Ecto neural progenitor cell (in vitro differentiated cells): Measurements from ENCODE around the gene DPP3.
A peak's percentile ranks its signal among the peaks of the same experiment; 100 is the strongest.
"Not testable (repeated sequence)": the region's sequence is repeated elsewhere in the genome, so short reads cannot be mapped to it uniquely, and the experiment has no call there.

ENCODE experiments used
- DNase-seq: peaks from one replicate; pipeline ENCODE4 v3.0.0-alpha.2; 2018; ENCODE audit warnings: low spot score

The DPP3 gene, protein sequence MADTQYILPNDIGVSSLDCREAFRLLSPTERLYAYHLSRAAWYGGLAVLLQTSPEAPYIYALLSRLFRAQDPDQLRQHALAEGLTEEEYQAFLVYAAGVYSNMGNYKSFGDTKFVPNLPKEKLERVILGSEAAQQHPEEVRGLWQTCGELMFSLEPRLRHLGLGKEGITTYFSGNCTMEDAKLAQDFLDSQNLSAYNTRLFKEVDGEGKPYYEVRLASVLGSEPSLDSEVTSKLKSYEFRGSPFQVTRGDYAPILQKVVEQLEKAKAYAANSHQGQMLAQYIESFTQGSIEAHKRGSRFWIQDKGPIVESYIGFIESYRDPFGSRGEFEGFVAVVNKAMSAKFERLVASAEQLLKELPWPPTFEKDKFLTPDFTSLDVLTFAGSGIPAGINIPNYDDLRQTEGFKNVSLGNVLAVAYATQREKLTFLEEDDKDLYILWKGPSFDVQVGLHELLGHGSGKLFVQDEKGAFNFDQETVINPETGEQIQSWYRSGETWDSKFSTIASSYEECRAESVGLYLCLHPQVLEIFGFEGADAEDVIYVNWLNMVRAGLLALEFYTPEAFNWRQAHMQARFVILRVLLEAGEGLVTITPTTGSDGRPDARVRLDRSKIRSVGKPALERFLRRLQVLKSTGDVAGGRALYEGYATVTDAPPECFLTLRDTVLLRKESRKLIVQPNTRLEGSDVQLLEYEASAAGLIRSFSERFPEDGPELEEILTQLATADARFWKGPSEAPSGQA

DNA sequence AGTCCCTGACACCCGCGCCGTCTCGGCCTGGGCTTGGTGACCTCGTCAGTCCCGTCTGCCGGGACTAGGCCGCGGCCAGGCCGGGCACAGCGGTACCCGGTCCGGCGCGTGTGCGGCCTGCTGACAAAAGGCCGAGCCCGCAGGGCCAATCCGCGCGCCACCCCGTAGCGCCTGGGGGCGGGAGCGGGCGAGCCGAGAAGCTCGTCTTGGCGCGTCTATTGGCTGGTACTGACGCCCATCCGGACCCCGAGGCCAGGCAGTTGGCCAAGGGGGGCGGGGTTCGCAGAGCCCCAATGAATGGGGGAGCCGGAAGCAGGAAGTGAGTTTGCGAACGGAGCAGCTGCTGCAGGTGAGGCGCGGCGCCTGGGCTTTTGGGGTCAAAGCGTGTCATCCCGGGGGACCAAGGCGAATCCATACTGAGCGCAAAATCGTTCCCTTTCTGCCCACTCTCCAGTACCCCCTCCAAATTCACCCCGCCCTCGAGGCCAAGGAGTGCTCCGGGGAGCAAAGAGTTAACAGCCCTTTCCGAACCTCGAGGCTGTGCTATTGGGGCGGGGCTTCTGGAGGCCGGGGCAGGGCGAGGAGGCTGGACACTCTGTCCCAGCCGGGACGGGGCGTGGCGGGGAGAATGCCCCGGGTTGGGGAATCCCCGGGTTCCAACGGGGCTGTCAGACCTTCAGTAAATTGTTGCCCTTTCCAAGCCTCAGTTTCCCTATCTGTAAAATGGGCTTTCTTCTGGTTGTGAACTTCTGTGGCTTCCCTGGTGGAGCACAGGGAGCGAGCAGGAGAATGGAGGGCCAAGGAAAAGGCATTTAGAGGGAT lies at the start of gene DPP3:
TSS of gene DPP3 (plus strand) at position 318 of the 822 bp plus-strand sequence. CDS start 1,767 bp downstream, outside the sequence.
- DNase-seq, result peak; percentile 97

DNA sequence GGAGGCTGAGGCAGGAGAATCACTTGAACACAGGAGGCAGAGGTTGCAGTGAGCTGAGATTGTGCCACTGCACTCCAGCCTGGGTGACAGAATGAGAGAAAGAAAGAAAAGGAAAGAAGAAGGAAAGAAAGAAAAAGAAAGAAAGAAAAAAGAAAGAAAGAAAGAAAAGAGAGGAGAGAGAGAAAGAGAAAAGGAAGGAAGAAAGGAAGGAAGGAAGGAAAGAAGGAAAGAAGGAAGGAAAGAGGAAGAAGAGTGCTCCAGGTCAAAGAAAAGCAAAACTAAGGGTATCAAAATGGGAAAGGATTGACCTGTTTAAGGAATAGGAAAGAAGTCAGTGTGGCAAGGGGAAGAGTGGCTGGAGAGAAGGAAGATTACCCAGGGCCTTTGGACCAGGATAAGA lies 48.9 kb upstream of the DPP3 start:
- not testable (repeated sequence) for DNase-seq

DNA sequence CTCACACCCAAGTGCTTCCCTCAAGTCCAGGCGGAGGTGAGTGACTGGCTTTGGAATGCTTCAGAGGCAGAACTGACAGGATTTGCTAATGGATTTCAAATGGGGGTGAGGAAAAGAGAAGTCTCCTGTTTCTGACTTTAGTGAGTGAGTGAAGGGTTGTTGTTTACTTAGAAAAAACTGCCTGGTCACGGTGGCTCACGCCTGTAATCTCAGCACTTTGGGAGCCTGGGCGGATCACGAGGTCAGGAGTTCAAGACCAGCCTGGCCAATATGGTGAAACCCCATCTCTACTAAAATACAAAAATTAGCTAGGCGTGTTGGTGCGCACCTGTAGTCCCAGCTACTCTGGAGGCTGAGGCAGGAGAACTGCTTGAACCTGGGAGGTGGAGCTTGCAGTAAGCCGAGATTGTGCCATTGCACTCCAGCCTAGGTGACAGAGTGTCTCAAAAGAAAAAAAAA lies 48.3 kb upstream of the DPP3 start:
- DNase-seq, result not testable (repeated sequence)

DNA sequence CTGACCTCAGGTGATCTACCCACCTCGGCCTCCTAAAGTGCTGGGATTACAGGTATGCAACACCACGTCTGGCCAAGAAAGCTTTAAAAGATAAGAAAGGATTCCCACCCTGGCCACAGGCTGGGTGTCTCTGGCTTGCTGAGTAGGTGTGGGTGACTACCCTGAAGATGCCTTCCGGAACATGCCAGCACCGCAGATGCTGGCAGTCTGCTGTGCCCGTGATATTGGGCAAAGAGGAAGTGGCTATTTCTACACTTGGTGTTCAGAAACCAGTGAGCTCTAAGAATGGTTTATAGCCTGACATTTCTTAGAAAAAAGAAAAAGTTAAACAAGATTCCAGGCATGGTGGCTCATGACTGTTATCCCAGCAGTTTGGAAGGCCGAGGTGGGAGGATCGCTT lies 47.6 kb upstream of the DPP3 start:
- no peak for DNase-seq

DNA sequence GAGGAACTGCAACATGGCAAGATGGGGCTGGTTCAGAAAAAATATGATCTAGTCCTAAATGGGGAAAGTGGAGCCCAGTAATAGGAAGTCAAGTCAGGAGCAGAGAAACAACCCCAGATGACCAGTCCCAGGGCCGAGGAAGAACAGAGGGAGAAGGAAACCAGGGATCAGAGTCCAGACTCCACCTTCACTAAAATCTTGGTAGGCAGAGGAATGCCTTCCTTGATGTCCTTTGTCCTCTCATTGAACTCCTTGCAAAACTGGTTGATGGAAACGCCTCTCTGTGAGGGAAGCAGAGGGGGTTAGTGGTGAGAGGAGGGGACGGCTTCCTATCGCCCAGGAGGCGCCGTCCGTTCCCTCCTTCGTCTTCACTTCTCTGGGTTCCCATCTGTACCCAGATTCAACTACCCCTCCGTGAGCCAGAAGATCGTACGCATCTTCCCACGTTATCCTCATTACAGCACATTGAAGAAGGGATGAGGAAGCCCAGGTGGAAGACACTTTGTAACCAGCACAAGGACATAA lies 42.2 kb upstream of the DPP3 start:
- DNase-seq, result no peak

DNA sequence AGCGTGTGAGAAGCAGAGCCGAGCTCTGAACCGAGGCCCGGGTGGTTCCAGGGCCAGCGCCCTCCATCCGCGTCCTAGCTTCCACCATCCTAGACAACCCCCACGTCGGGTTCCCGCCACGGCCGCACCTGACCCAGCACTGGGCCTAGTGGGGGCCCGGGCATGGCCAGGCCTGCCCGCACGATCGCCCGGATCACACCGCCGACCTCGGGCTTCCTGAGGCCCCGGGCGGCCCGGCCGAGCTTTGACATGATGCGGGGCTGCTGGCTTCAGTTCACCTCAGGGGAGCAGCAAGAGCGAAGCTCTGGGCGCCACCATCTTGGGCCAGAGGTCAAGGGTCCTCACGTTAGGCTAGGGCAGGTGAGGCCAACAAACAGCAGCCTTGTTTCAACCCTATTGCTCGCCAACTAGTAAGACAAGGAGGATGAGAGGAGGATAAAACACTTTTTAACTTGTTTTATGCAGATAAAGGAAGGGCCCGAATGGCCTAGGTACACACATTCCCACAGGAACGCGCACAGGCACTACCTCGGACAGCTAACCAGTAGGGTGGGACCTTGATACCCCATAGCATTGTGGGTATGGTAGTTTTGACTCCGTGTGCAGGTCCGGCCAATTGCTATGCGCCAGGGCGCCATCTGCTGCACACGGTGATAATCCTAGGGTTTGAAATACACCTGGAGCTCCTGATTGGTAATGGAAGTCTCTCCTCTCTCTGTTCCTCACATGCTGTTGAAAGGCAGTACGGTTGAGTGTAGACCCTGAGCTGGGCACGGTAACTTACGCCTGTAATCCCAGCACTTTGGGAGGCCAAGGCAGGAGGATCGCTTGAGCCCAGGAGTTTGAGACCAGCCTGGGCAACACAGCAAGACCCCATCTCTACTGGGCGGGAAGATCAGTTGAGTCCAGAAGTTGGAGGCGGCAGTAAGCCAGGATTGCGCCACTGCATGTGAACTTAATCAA lies 41.4 kb upstream of the DPP3 start, which contains the start of gene MRPL11:
TSS of gene MRPL11 (minus strand) at position 345 of the 963 bp plus-strand sequence. CDS start at position 251, 94 bp downstream.
- peak; percentile 90 for DNase-seq

DNA sequence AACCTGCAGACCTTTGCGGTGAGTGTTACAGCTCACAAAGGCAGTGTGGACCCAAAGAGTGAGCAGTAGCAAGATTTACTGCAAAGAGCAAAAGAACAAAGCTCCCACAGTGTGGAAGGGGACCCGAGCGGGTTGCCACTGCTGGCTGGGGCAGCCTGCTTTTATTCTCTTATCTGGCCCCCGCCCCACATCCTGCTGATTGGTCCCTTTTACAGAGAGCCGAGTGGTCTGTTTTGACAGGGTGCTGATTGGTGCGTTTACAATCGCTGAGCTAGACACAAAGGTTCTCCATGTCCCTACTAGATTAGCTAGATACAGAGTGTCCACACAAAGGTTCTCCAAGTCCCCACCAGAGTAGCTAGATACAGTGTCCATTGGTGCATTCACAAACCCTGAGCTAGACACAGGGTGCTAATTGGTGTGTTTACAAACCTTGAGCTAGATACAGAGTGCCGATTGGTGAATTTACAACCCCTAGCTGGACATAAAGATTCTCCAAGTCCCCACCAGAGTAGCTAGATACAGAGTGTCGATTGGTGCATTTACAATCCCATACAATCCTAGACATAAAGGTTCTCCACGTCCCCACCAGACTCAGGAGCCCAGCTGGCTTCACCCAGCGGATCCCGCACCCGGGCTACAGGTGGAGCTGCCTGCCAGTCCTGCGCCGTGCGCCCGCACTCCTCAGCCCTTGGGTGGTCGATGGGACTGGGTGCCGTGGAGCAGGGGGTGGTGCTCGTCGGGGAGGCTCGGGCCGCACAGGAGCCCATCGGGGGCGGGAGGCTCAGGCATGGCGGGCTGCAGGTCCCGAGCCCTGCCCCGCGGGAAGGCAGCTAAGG lies 39.9 kb upstream of the DPP3 start:
- DNase-seq, result not testable (repeated sequence)

DNA sequence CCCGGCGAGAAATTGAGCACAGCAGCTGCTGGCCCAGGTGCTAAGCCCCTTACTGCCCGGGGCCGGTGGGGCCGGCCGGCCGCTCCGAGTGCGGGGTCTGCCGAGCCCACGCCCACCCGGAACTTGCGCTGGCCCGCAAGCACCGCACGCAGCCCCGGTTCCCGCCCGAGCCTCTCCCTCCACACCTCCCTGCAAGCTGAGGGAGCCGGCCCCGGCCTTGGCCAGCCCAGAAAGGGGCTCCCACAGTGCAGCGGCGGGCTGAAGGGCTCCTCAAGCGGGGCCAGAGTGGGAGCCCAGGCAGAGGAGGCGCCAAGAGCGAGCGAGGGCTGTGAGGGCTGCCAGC lies 39.3 kb upstream of the DPP3 start:
- not testable (repeated sequence) for DNase-seq

DNA sequence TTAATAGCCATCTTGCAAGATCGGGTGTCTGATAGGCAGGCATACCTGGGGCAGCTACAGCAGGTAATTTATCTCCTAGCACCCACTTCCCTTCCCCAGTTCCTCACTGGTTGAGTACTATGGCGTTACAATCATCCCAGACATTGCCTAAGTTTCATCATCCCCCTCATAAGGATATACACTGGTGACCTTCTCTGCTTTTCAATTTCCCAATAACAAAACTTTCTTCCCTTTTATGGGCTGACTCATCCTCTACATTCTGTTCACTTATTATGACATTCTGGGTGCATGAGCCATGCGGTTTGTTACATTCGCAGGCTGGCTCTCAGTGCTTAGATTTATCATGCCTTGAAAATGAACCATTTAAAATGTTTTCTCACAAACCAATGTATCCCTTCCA lies 36.6 kb upstream of the DPP3 start:
- DNase-seq, result no peak

DNA sequence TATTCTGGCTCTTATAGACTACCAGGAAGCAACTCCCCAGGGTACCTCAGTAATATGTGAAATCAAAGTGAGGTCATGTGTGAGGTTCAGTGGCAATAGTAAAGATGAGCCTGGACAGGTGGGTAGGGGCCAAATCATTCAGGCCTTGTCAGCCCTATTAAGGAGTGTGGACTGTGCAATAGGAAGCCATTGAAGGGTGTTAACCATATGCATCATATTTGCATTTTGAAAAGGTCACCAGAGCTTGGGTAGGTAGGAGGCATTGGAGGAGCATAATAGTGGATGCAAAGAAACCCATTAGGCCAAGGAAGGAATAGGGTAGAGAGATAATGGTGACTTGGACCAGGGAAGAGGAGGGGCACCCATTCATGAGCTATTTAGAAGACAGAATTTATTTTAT lies 33.2 kb upstream of the DPP3 start:
- DNase-seq, result no peak

DNA sequence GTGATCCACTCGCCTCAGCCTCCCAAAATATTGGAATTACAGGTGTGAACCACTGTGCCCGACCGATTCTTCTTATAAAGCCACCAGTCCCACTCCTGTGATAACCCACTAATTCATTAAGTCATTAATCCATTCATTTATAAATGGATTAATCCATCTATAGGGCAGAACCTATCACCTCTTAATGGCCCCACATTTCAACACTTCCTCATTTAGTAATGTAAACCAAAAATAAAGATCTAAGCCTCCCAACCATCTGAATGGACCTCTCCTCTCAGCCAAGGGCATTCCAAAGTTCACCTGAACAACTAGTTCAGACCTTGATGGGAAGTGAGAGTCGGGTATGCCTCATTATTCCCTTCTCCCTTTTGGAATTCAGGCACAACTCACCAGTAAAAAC lies 31.7 kb upstream of the DPP3 start:
- DNase-seq, result no peak

DNA sequence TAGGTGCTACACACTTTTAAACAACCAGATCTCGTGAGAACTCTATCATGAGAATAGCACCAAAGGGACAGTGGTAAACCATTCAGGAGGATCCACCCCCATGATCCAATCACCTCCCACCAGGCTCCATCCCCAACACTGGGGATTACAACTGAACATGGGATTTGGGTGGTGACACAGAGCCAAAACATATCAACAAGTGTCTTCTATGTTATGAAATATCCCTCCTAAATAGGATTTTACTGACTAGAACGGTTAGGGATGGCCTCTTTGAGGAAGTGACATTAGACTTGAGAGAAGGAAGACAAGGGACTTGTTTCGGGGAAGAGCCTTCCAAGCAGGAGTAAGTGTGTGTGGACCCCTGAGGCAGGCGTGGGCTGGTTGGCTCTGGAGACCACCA lies 29.7 kb upstream of the DPP3 start:
- no peak for DNase-seq

DNA sequence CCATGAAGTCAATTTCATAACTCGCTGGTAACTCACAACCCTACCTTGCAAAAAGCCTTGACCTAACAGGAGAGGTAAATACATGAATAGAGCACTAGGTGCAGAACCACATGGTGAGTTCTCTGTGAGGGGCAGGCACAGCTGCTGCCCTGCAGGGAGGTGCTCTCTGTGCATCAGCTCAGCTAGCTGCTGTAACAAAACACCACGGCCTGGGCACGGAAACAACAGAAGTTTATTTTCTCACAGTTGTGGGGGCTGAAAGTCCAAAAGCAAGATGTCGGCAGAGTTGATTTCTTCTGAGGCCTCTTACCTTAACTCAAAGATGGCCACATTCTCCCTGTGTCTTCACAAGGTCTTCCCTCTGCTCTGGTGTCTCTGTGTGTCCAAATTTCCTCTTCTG lies 28.6 kb upstream of the DPP3 start:
- DNase-seq, result no peak

DNA sequence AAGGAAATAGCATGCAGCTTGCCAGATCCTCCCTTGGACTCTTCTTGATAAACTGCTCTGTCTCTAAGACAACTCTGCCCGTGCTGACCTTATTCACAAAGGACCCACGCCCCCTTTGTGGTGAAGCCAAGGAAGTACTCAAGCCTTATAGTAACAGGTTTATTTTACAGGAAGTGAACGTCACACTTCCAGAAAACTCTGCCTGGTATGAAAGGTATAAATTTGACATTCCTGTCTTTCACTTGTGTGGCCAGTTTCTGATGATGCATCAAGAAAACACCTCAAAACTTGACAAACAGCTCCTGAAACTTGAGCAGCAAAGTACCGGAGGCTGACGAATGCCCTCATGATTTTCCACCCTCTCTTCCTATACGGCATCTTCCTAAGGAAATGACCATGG lies 26.0 kb upstream of the DPP3 start:
- DNase-seq, result no peak

DNA sequence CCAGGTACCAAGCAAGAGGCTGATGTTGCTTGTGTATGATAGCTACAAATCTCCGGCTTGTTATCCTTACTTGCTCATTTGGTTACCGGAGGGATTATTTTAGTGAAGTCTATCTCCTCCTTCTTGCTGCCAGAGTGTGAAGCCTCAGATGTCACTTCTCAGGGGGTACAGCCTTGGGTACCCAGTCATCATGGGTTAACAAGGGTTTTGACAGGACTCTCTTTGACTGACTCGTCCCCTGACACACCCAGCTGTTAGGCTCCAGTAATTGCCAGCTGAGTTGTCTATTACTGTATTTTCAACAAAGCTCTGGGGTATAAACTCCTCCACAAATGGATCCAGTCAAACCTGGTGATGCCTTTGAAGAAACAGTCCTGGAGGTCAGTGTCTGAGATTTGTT lies 25.4 kb upstream of the DPP3 start:
- no peak for DNase-seq

DNA sequence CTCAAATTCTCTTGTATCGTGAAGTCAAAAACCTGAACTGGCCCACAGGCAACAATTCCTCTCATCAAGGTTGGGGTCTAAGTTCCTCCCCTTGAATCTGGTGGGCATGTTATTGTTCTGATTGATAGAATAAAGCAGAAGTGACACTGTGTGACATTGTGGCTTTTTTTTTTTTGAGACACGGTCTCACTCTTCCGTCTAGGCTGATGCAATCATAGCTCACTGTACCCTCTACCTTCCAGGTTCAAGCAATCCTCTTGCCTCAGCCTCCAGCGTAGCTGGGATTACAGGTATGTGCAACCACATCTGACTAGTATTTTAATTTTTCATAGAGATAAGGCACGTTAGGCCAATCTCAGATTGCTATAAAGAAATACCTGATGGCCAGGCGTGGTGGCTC lies 22.4 kb upstream of the DPP3 start:
- DNase-seq, result no peak

DNA sequence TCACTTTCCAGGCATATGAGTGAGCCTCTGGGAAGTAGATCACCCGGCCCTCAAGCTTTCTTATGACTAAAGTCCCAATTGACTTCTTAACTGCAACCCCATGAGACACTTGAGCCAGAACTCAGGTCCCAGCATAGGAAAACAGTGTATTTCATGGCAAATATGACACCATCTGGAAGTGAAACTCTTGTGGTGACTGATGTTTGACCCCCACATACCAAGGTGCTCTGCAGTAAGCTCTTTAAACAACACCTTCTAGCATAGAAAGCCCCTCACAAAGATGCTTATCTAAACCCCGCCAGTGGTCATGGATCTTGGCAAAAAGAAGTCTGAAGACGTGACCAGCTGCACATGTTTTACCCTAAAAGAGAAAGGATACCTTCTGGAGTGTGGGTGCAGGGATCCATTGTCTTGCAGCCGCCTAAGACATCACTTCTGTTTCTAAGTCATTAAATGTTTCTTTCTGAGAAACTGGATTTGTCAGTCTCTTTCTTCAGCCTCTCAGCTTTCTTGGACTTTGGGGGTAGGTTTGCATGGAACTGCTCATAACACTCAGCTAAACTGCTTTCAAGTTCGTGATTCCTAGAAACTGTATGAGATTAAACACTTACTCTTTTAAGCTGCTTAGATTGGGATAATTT lies 21.0 kb upstream of the DPP3 start:
- DNase-seq, result no peak

DNA sequence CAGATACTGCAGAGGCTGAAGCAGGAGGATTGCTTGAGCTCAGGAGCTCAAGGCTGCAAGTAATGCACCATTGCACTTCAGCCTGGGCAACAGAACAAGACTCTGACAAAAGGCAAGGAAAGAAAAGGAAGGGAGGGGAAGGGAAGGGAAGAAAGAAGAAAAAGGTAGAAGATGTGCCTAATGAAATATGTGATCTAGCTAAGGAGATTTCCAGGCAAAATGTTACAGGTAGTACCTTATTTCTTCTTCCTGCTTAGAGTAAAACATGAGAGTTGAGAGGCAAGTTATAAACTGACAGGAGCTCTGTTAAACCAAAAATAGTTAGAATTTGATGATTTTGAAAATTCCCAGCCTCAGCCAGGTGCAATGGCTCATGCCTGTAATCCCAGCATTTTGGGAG lies 18.2 kb upstream of the DPP3 start:
- no peak for DNase-seq

DNA sequence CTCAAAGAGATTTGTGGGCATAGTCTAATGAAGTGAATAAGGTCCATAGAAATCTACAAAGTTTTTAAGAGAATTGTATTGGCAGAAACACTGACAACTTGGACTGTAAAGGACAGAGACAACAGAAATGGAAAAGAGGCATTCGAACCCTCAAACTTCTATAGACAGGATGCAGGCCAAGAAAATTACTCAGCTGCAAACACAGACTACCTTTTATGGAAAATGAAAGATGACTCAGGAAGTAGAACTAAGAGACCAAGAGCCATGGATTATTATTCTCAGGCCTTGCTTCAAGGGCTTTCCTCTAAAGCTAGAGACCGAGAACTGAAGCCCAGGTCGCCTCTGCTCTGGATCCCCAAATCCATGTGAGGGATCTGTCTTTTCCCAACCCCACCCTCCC lies 17.3 kb upstream of the DPP3 start:
- no peak for DNase-seq

DNA sequence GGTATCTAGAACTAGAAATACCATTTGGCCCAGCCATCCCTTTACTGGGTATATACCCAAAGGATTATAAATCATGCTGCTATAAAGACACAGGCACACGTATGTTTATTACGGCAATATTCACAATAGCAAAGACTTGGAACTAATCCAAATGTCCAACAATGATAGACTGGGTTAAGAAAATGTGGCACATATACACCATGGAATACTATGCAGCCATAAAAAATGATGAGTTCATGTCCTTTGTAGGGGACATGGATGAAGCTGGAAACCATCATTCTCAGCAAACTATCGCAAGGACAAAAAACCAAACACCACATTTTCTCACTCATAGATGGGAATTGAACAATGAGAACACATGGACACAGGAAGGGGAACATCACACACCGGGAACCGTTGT lies 16.1 kb upstream of the DPP3 start:
- not testable (repeated sequence) for DNase-seq
